ENCODE data around the gene ALDH1A1.

The ALDH1A1 gene

DNA sequence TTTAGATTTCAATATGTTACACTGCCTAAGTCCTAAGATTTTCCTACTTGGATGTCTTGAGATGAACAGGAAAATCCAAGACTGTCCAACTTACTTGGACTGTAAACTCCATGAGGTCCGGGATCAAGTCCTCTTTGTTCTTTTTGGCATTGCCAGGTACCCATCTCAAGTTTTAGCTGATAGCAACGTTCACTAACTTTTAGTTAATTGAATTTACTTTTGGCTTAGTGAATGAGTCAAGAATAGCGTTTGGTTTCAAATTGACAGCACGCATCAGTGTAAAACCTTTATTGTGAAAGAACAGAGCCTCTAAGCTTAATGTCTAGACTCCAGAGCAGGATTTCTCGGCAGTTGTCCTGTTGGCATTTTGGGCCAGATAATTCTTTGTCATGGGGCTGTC is 37.2 kb downstream of the ALDH1A1 start:
- TF ChIP-seq, protein P1, sequence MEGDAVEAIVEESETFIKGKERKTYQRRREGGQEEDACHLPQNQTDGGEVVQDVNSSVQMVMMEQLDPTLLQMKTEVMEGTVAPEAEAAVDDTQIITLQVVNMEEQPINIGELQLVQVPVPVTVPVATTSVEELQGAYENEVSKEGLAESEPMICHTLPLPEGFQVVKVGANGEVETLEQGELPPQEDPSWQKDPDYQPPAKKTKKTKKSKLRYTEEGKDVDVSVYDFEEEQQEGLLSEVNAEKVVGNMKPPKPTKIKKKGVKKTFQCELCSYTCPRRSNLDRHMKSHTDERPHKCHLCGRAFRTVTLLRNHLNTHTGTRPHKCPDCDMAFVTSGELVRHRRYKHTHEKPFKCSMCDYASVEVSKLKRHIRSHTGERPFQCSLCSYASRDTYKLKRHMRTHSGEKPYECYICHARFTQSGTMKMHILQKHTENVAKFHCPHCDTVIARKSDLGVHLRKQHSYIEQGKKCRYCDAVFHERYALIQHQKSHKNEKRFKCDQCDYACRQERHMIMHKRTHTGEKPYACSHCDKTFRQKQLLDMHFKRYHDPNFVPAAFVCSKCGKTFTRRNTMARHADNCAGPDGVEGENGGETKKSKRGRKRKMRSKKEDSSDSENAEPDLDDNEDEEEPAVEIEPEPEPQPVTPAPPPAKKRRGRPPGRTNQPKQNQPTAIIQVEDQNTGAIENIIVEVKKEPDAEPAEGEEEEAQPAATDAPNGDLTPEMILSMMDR (IDR thresholded peaks at IDR 0.05; ENCODE audit: low read depth, low read length) = no peak
- H3K4me3 ChIP-seq (replicated peaks in 1 of 2; ENCODE audit: low read depth in 2 of 2, low read length in 2 of 2) = no peak overlapping the region
- no peak for DNase-seq (ENCODE audit: low read depth in 2 of 2)

DNA sequence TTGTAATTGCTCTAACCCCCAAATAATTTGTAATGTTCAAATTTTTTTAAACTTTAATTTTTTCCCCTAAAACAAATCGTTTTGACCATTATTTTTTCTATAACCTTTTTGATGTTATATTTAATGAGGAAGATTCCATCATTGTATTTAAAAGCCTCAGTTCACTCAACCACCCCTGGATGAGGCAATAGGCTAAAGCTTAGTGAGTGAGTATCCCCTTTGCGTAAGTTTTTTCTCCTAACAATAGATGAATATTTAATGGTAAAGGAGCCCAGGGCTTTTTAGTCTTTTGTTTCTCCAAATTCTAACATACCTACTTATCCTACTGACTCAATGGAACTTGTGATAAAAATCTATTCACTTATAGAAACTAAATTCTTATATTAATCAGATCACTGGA is 38.1 kb downstream of the ALDH1A1 start:
- H3K4me3 ChIP-seq (replicated peaks in 1 of 2; ENCODE audit: low read depth in 2 of 2, low read length in 2 of 2) = no peak overlapping the region
- TF ChIP-seq, protein P1 (IDR thresholded peaks at IDR 0.05; ENCODE audit: low read depth, low read length) = no peak
- no peak for DNase-seq (ENCODE audit: low read depth in 2 of 2)

DNA sequence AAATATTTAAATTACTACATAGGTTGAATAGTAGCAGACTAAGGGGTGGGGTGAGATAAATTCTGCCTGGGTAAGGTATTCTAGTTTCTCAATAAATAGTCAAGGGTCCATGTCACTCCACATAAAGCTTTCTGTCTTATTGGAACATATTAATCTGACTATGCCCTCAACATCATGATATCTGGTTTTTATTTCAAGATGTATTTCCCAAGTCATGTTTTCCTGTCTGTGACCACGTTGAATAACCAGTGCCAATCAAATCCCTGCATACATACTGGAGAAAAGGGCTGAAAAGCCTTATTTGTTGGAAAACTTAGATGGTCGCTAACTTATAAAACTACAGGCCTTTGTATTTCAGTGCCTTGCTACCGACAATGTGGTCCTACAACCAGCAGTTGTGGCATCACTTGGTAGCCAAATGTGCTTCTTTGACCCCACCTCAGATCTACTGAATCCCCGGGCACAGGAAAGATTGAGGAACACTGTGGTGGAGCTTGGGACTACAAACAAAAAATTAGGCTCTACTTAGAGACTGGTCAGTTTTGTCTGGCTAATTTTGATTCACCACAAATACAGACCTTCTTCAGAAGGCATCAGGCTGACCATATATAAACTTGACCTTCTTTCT is 39.4 kb downstream of the ALDH1A1 start:
- DNase-seq (ENCODE audit: low read depth in 2 of 2) = no peak
- H3K4me3 ChIP-seq (replicated peaks in 1 of 2; ENCODE audit: low read depth in 2 of 2, low read length in 2 of 2) = no peak overlapping the region
- TF ChIP-seq, protein P1 (IDR thresholded peaks at IDR 0.05; ENCODE audit: low read depth, low read length) = no peak

DNA sequence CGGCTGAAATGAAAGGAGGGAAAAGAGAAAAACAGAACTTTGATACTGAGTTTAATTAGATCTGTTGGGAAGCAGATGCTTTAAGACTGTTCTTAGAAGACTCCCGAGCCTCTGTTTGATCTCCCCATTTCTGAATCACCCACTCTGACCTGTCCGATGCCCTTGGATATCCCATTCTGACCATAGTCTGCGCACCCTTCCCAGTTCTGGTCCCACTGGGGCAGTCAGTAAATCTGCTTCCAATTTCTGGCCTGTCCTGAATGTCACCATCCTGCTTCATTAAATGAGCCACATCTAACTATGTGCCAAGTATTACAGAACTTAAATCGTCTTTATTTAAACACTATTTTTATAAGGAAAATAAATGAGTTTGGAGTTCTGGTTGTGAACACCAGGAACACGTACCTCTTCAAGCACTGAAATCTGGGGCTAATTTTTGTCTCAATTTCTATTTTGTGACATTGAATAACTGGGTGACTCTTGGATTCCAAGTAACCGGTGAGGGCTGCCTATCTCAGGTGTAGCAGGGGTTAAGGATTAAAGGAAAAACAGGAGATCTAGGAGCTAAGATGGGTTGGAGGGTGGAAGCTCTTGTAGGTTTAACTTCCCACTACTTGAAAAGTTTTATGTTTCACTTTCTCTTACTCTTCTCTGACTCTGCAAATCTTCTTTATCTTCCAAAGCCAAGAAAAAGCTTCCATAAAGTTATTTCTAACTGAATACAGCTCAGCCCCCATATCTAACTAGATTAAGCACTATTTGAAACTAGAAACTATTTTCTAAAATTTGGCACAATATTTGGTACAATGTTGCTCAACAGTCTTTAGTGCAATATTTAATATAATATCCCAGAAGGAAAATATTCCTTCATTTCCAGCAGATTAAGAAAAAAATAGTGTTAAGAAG is 40.1 kb downstream of the ALDH1A1 start:
- H3K4me3 ChIP-seq (replicated peaks in 1 of 2; ENCODE audit: low read depth in 2 of 2, low read length in 2 of 2) = no peak overlapping the region
- TF ChIP-seq, protein P1 (IDR thresholded peaks at IDR 0.05; ENCODE audit: low read depth, low read length) = no peak
- peak in 1 of 2 donors; percentile 21 for DNase-seq (ENCODE audit: low read depth in 2 of 2)

DNA sequence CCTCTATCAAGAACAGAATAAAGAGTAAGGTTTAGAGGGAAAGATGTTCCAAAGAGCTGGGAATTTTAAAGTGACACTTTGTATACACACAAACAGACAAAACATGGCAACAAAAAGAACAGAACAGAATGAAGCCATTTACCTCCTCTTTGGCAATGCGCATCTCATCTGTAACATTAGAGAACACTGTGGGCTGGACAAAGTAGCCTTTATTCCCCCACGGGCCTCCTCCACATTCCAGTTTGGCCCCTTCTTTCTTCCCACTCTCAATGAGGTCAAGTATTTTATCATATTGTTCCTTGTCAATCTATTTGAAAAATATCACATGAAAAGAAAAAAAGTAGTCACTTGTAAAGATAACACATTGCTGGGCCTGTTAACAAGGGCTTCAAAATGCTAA is 41.0 kb downstream of the ALDH1A1 start:
- TF ChIP-seq, protein P1 (IDR thresholded peaks at IDR 0.05; ENCODE audit: low read depth, low read length) = no peak
- no peak overlapping the region for H3K4me3 ChIP-seq (replicated peaks in 1 of 2; ENCODE audit: low read depth in 2 of 2, low read length in 2 of 2)
- DNase-seq (ENCODE audit: low read depth in 2 of 2) = no peak

DNA sequence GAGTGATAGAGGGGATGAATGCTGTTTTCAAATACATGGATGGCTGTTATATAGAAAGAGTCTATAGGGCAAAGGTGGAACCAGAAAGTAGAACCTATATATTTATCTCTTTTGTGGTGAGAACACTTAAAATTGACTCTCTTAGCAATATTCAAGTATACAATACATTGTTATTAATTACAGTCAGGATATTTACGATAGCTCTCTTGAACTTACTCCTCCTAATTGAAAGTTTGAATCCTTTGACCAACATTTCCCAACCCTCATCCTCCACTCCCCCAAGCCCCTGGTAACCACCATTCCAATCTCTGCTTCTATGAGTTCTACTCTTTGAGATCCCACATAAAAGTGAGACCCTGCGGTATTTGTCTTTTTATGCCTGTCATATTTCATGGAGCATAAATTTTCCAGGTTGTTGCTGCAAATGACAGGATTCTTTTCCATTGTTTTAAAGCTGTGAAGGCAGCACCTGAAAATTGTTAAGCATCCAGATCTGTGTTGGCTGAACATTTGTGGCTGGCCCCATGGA is 41.5 kb downstream of the ALDH1A1 start:
- TF ChIP-seq, protein P1 (IDR thresholded peaks at IDR 0.05; ENCODE audit: low read depth, low read length) = no peak
- DNase-seq (ENCODE audit: low read depth in 2 of 2) = no peak
- H3K4me3 ChIP-seq (replicated peaks in 1 of 2; ENCODE audit: low read depth in 2 of 2, low read length in 2 of 2) = no peak overlapping the region
